GM21619 (cell line): Measurements from ENCODE around the gene ACSM2A.
"Not testable (repeated sequence)": the region's sequence is repeated elsewhere in the genome, so short reads cannot be mapped to it uniquely, and the experiment has no call there.

Experiments used
- ATAC-seq: cut with Tn5 transposase; IDR thresholded peaks from one replicate; pipeline ENCODE4 v1.9.1; 2021; ENCODE audit not compliant: unreplicated experiment

The ACSM2A gene

GRCh38 chr16:20446652-20447393 lies 4.5 kb upstream of the ACSM2A start:
- not testable (repeated sequence) for ATAC-seq

GRCh38 chr16:20453633-20454032 lies 2.3 kb downstream of the ACSM2A start:
- ATAC-seq: not testable (repeated sequence)

- ATAC-seq: not testable (repeated sequence)
These were observed 7.9 kb downstream of the ACSM2A start for GRCh38 chr16:20459227-20459626.

GRCh38 chr16:20460313-20460712 lies 9.0 kb downstream of the ACSM2A start:
- ATAC-seq: not testable (repeated sequence)

GRCh38 chr16:20468954-20469353 lies 17.6 kb downstream of the ACSM2A start:
- not testable (repeated sequence) for ATAC-seq

- ATAC-seq: not testable (repeated sequence)
These were observed 18.6 kb downstream of the ACSM2A start for GRCh38 chr16:20469930-20470329.

GRCh38 chr16:20470732-20471131 lies 19.4 kb downstream of the ACSM2A start:
- ATAC-seq: not testable (repeated sequence)

- ATAC-seq: not testable (repeated sequence)
These were observed 25.9 kb downstream of the ACSM2A start for GRCh38 chr16:20477188-20477744.

- ATAC-seq: not testable (repeated sequence)
These were observed 32.7 kb downstream of the ACSM2A start for GRCh38 chr16:20483989-20484388.

- no peak for ATAC-seq
These were observed 33.4 kb downstream of the ACSM2A start for GRCh38 chr16:20484726-20485125.

- no peak for ATAC-seq
These were observed 34.1 kb downstream of the ACSM2A start for GRCh38 chr16:20485408-20485807.

- ATAC-seq: not testable (repeated sequence)
These were observed 39.7 kb downstream of the ACSM2A start for GRCh38 chr16:20490994-20491393.

GRCh38 chr16:20491448-20491847 lies 40.1 kb downstream of the ACSM2A start:
- ATAC-seq: not testable (repeated sequence)

- ATAC-seq: no peak
These were observed 53.1 kb downstream of the ACSM2A start for GRCh38 chr16:20504418-20504817.

- no peak for ATAC-seq
These were observed 56.0 kb downstream of the ACSM2A start for GRCh38 chr16:20507280-20507679.

GRCh38 chr16:20510323-20510722 lies 59.0 kb downstream of the ACSM2A start:
- no peak for ATAC-seq

- ATAC-seq: no peak
These were observed 64.4 kb downstream of the ACSM2A start for GRCh38 chr16:20515688-20516090.

- no peak for ATAC-seq
These were observed 65.8 kb downstream of the ACSM2A start for GRCh38 chr16:20517149-20517548.

GRCh38 chr16:20519231-20519630 lies 67.9 kb downstream of the ACSM2A start:
- ATAC-seq: no peak

- ATAC-seq: no peak
These were observed 68.8 kb downstream of the ACSM2A start for GRCh38 chr16:20520103-20520502.

- not testable (repeated sequence) for ATAC-seq
These were observed 80.5 kb downstream of the ACSM2A start for GRCh38 chr16:20531795-20532194.

- not testable (repeated sequence) for ATAC-seq
These were observed 81.0 kb downstream of the ACSM2A start for GRCh38 chr16:20532284-20532792.
